IMR-90 (cell line): ENCODE data around the gene GGA3.

Source experiments
- BHLHE40 ChIP-seq: fragments of 150-350 bp; IDR thresholded peaks from 2 replicates; pipeline ENCODE4 v1.6.1; 2016; ENCODE audit warnings: mild to moderate bottlenecking, low read depth, low read length
- CHD1 ChIP-seq: IDR thresholded peaks from 2 replicates; pipeline ENCODE4 v1.6.1; 2012; ENCODE audit warnings: low read depth, low read length, improper control_type of control experiment
- CTCF ChIP-seq: conservative IDR thresholded peaks from 2 replicates; pipeline ENCODE4 v1.5.1; 2012; ENCODE audit warnings: mild to moderate bottlenecking, low read depth, low read length, improper control_type of control experiment
- FOS ChIP-seq: fragments of 150-350 bp; IDR thresholded peaks from 2 replicates; pipeline ENCODE4 v1.6.1; 2016; ENCODE audit warnings: low read depth, low read length
- MAFK ChIP-seq: IDR thresholded peaks from 2 replicates; pipeline ENCODE4 v1.6.1; 2012; ENCODE audit warnings: low read depth, low read length, improper control_type of control experiment
- MXI1 ChIP-seq: IDR thresholded peaks from 2 replicates; pipeline ENCODE4 v1.6.1; 2012; ENCODE audit warnings: low read depth, mild to moderate bottlenecking, low read length, moderate library complexity, borderline replicate concordance
- POLR2A ChIP-seq: IDR thresholded peaks from 2 replicates; pipeline ENCODE4 v1.6.1; 2012; ENCODE audit warnings: mild to moderate bottlenecking, low read depth, low read length
- RCOR1 ChIP-seq: IDR thresholded peaks from 2 replicates; pipeline ENCODE4 v1.6.1; 2012; ENCODE audit warnings: mild to moderate bottlenecking, low read length, improper control_type of control experiment; ENCODE audit not compliant: insufficient replicate concordance
- USF2 ChIP-seq: fragments of 150-350 bp; IDR thresholded peaks from 2 replicates; pipeline ENCODE4 v1.6.1; 2017; ENCODE audit warnings: mild to moderate bottlenecking, antibody characterized with exemption, low read length, low read depth

GRCh38 chr17:75244133-75244866, 17.1 kb downstream of the GGA3 start:
- no peak for TF ChIP-seq CTCF
- TF ChIP-seq POLR2A, result no peak
- no peak for TF ChIP-seq MXI1
- TF ChIP-seq FOS, result no peak
- no peak for TF ChIP-seq RCOR1
- TF ChIP-seq CHD1, result no peak
- TF ChIP-seq USF2, result no peak
- no peak for TF ChIP-seq MAFK
- no peak for TF ChIP-seq BHLHE40
